Measurements from ENCODE around the gene MAST2.
"Not testable (repeated sequence)": the region's sequence is repeated elsewhere in the genome, so short reads cannot be mapped to it uniquely, and the experiment has no call there.

The MAST2 gene

DNA sequence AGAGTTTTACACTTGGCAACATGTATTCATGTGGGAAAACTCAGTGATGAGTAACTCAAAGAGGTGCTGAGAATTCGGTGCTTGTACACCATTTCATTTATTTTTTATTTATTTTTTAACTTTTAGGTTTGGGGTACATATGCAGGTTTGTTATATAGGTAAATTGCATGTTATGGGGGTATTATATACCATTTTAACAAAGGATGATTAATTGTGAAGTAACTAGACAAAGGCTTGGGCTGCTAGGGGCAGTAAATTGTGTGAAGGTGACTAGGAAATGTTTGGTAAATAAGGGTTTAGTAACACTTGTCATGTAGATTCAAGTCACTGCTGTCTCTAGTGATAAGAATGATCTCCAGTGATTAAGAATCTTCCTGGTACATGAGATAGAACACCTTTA, 139.0 kb downstream of the MAST2 start:
- Histone ChIP-seq H3K4me1 (peaks cover 0 to 5% (median 0%) of the 10 kb centered on the region in 10 experiments; a peak in 1 of 20 replicates), H3K27ac (no peak overlapping the region), H3K4me3 (no peak overlapping the region), H3K9ac (no peak overlapping the region), H3K9me3 (replicated peaks in 1 of 11) (peaks cover 12 to 24% (median 17%) of the 10 kb centered on the region in 11 experiments), H3K27me3 (no peaks in the 10 kb centered on the region), H3K4me2 (no peak overlapping the region), H3K36me3 (peaks cover 0 to 19% (median 4%) of the 10 kb centered on the region in 11 experiments; a peak in 5 of 22 replicates), H4K20me1 (no peaks in the 10 kb centered on the region)
- TF ChIP-seq Cebpa-rat (IDR thresholded peaks at IDR 0.05) = no peak

DNA sequence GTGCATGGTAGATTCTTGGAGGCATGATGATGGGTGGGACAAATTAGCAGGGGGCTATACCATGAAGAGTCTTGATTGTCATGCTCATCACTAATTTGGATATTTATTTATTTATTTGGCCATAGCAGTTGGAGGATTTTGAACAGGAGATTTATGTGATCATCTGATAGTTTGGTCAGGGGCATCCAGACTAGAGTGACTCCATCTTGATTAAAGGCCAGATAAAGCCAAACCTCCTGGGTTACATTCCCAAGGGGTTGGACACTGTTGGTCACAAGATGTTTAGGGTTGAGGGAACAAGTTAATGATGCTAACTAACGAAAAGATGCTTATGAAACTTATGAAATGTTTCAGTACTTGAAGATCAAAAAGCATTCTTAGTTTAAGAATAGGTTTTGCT, 139.8 kb downstream of the MAST2 start:
- Histone ChIP-seq H4K20me1 (no peaks in the 10 kb centered on the region), H3K9me3 (replicated peaks in 1 of 11) (peaks cover 20 to 31% (median 25%) of the 10 kb centered on the region in 11 experiments), H3K4me3 (no peak overlapping the region), H3K27me3 (no peaks in the 10 kb centered on the region), H3K4me1 (peaks cover 0 to 7% (median 0%) of the 10 kb centered on the region in 10 experiments; a peak in 1 of 20 replicates), H3K27ac (no peak overlapping the region), H3K36me3 (peaks cover 0 to 18% (median 6%) of the 10 kb centered on the region in 11 experiments; a peak in 4 of 22 replicates), H3K9ac (no peak overlapping the region), H3K4me2 (no peak overlapping the region)
- no peak for TF ChIP-seq Cebpa-rat (IDR thresholded peaks at IDR 0.05)

GRCh38 chr1:45945426-45945825, 142.0 kb downstream of the MAST2 start:
- TF ChIP-seq Cebpa-rat (IDR thresholded peaks at IDR 0.05) = no peak
- H4K20me1 ChIP-seq = no peaks in the 10 kb centered on the region
- H3K4me2 ChIP-seq = no peak overlapping the region
- H3K9ac ChIP-seq = no peak overlapping the region
- no peaks in the 10 kb centered on the region for H3K27me3 ChIP-seq
- H3K9me3 ChIP-seq (replicated peaks in 1 of 11) = peaks cover 26 to 36% (median 31%) of the 10 kb centered on the region in 11 experiments
- no peak overlapping the region for H3K27ac ChIP-seq
- no peak overlapping the region for H3K4me3 ChIP-seq
- peaks cover 0 to 15% (median 6%) of the 10 kb centered on the region in 11 experiments; a peak in 3 of 22 replicates for H3K36me3 ChIP-seq
- H3K4me1 ChIP-seq = peaks cover 0 to 7% (median 0%) of the 10 kb centered on the region in 10 experiments; a peak in 1 of 20 replicates

- H3K9ac ChIP-seq = not testable (repeated sequence)
- peaks cover 16 to 25% (median 19%) of the 10 kb centered on the region in 11 experiments for H3K9me3 ChIP-seq (replicated peaks in 1 of 11)
Measured at GRCh38 chr1:45949462-45949861, 146.1 kb downstream of the MAST2 start.

GRCh38 chr1:45952072-45952471, 148.7 kb downstream of the MAST2 start:
- Histone ChIP-seq H3K4me3 (no peak overlapping the region), H3K4me2 (no peak overlapping the region), H3K27ac (no peak overlapping the region), H3K27me3 (no peaks in the 10 kb centered on the region), H3K9ac (no peak overlapping the region), H3K9me3 (replicated peaks in 1 of 11) (peaks cover 15 to 19% (median 17%) of the 10 kb centered on the region in 11 experiments), H3K36me3 (peaks cover 0 to 14% (median 3%) of the 10 kb centered on the region in 11 experiments; a peak in 4 of 22 replicates), H3K4me1 (peaks cover 0 to 6% (median 0%) of the 10 kb centered on the region in 10 experiments; a peak in 1 of 20 replicates), H4K20me1 (no peaks in the 10 kb centered on the region; a peak in 1 of 22 replicates)
- TF ChIP-seq Cebpa-rat (IDR thresholded peaks at IDR 0.05) = no peak

More at GRCh38 chr1:45949462-45949861, 146.1 kb downstream of the MAST2 start:
- not testable (repeated sequence) for H3K4me2 ChIP-seq, H3K27me3 ChIP-seq, H3K4me3 ChIP-seq, H3K4me1 ChIP-seq, H4K20me1 ChIP-seq, H3K27ac ChIP-seq
- H3K36me3 ChIP-seq = peaks cover 0 to 14% (median 3%) of the 10 kb centered on the region in 11 experiments; a peak in 4 of 22 replicates

DNA sequence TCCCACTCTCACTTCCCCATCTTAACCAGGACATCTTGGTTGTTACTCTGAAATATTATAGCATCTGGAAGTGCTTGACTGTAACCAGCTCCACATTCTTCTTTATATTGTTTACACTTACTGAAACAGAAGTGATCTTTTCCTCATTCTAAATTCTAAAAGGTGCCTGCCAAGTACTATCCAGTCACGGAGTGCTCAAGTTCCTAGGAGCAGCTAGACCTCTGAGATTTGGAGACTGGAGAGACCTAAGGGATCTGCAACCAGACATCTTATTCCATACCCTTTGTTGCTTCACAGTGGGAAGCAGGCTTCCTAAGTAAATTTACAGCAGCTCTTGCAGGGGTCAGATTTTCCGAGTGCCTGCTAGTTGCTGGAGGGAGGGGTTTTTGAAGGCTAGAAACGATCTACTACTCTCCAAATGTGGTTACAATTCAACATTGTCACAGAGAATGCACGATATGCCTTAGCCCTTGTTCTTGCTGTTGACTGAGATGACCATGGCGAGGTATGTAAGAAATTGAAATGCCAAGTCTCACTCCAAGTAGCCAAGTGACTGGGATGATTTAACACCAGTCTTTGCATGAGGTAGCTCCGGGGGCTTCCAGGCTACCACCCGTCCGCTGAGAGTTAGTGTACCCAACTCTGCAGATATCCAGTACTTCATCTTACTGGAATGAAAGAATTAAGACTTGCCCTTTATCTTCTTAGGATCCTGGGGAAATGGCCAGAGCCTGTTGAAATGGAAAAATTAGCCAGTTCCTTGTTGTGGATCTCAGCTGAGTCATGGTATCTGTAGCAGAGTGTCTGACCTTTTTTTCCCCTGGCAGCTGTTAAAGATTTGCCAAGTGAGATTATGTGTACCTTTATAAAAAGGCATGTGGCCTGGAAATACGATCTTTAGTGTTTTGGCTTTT, 150.8 kb downstream of the MAST2 start:
- H3K4me2 ChIP-seq = no peak overlapping the region
- H3K36me3 ChIP-seq = peaks cover 0 to 3% (median 1%) of the 10 kb centered on the region in 11 experiments; a peak in 7 of 22 replicates
- H3K27ac ChIP-seq = no peak overlapping the region
- no peak for TF ChIP-seq Cebpa-rat (IDR thresholded peaks at IDR 0.05)
- no peaks in the 10 kb centered on the region for H3K27me3 ChIP-seq
- peaks cover 0 to 13% (median 0%) of the 10 kb centered on the region in 10 experiments; a peak in 1 of 20 replicates for H3K4me1 ChIP-seq
- no peaks in the 10 kb centered on the region; a peak in 1 of 22 replicates for H4K20me1 ChIP-seq
- no peak overlapping the region for H3K9ac ChIP-seq
- H3K9me3 ChIP-seq (replicated peaks in 1 of 11) = no peaks in the 10 kb centered on the region
- H3K4me3 ChIP-seq = no peak overlapping the region

GRCh38 chr1:45957684-45958083, 154.3 kb downstream of the MAST2 start:
- no peak overlapping the region for H3K27ac ChIP-seq
- H3K36me3 ChIP-seq = peaks cover 17 to 26% (median 24%) of the 10 kb centered on the region in 11 experiments
- no peak overlapping the region for H3K9ac ChIP-seq
- no peaks in the 10 kb centered on the region for H4K20me1 ChIP-seq
- H3K4me1 ChIP-seq = peaks cover 0 to 13% (median 0%) of the 10 kb centered on the region in 10 experiments; a peak in 1 of 20 replicates
- TF ChIP-seq Cebpa-rat (IDR thresholded peaks at IDR 0.05) = no peak
- H3K4me3 ChIP-seq = no peak overlapping the region
- no peaks in the 10 kb centered on the region for H3K27me3 ChIP-seq
- H3K4me2 ChIP-seq = peak overlapping the region in 1 of 11 experiments; percentile 18; a peak in 1 of 22 replicates
- H3K9me3 ChIP-seq (replicated peaks in 1 of 11) = peaks cover 0 to 14% (median 3%) of the 10 kb centered on the region in 11 experiments; a peak in 5 of 22 replicates

DNA sequence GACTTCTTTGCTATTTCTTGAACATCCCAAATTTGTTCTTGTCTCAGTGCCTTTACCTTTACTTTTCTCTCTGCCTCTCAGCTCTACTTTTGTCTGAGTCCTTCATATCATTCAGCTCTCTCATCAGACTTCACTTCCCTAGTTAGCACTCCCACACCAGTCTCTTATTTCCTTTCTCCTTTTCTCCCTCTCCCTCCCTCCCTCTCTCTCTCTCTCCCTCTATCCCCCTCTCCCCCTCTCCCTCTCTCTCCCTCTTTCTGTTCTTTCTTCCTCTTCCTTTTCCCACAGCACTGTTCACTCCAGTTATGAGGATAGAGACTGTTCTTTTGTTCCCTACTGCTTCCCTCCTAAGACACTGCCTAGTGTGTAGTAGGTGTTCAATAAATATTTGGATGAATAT, 154.9 kb downstream of the MAST2 start:
- H3K4me1 ChIP-seq = peaks cover 0 to 13% (median 0%) of the 10 kb centered on the region in 10 experiments; a peak in 1 of 20 replicates
- peak overlapping the region in 1 of 11 experiments; percentile 18; a peak in 1 of 22 replicates for H3K4me2 ChIP-seq
- no peak overlapping the region for H3K27ac ChIP-seq
- H3K4me3 ChIP-seq = no peak overlapping the region
- H3K9ac ChIP-seq = no peak overlapping the region
- peaks cover 17 to 26% (median 24%) of the 10 kb centered on the region in 11 experiments for H3K36me3 ChIP-seq
- no peaks in the 10 kb centered on the region for H4K20me1 ChIP-seq
- H3K9me3 ChIP-seq (replicated peaks in 1 of 11) = peaks cover 0 to 14% (median 4%) of the 10 kb centered on the region in 11 experiments; a peak in 5 of 22 replicates
- no peaks in the 10 kb centered on the region for H3K27me3 ChIP-seq
- no peak for TF ChIP-seq Cebpa-rat (IDR thresholded peaks at IDR 0.05)

Measured in BLaER1 treated with 17β-estradiol and CSF1 and Interleukin-3, amounts not matched to agents 10 nM and 100 nM (cell line).